ENCODE measurements around the gene RAB1B. TPM values are rescaled to one million over a fixed set of nuclear protein-coding genes. Genes with fewer than 3 reads are reported as not detected.
A peak's percentile ranks its signal among the peaks of the same experiment; 100 is the strongest.

Gene RAB1B
- total RNA-seq: 100 to 1,000 TPM in 2 of 4 donors, 10 to 100 TPM in 2; 40.6 to 146 (median 94.6) TPM

DNA sequence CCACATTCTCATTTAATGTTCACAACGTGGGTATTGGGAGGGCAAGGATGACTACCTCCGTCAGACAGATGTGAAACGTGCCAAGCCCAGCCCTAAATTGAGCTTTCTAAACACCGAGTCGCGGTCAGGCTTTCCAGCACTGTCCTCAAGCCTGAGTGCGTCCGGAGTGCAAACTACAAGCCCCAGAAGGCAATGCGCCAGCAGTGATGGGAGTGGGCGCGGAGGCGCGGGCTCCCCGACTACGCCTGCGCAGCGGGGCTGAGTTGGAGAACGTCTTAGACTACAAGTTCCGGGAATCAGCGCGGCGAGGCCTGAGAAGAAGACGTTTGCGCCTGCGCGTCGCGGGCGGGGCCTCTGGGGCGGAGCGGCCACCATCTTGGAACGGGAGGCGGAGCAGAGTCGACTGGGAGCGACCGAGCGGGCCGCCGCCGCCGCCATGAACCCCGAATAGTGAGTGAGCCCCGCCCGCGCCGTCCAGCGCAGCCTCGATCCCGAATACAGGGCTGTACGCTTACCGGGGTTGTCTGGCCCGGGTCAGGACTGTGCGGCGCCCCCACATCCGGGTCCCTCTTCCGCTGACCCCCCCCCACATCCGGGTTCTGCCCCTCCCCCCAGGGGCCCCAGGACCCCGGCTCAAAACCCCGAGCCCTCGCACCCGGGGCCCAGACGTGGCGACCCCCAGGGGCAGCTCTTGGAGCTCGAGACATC, at the start of gene RAB1B:
Gene RAB1B, plus strand, starts transcription at position 396 of the 708 bp plus-strand sequence. Its CDS starts 41 bp downstream, at position 437.
- H3K9me3 ChIP-seq: no peaks in the 10 kb centered on the region
- H3K27ac ChIP-seq: peak within 1 kb of the TSS; percentile 97
- peak; percentile 100 for DNase-seq
- peaks cover 6 to 14% of the 10 kb centered on the region in 2 donors for H3K4me1 ChIP-seq
- TF ChIP-seq, protein P1, sequence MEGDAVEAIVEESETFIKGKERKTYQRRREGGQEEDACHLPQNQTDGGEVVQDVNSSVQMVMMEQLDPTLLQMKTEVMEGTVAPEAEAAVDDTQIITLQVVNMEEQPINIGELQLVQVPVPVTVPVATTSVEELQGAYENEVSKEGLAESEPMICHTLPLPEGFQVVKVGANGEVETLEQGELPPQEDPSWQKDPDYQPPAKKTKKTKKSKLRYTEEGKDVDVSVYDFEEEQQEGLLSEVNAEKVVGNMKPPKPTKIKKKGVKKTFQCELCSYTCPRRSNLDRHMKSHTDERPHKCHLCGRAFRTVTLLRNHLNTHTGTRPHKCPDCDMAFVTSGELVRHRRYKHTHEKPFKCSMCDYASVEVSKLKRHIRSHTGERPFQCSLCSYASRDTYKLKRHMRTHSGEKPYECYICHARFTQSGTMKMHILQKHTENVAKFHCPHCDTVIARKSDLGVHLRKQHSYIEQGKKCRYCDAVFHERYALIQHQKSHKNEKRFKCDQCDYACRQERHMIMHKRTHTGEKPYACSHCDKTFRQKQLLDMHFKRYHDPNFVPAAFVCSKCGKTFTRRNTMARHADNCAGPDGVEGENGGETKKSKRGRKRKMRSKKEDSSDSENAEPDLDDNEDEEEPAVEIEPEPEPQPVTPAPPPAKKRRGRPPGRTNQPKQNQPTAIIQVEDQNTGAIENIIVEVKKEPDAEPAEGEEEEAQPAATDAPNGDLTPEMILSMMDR (IDR thresholded peaks at IDR 0.05): peak in 1 of 4 experiments; percentile 2
- TF ChIP-seq POLR2A (IDR thresholded peaks at IDR 0.05): peak; percentile 81 to 82
- H3K36me3 ChIP-seq: no peaks in the 10 kb centered on the region
- intact Hi-C loops (cut with DNase I; ENCODE audit: low total_unique reads): no loop called here
- H3K4me3 ChIP-seq: peak within 1 kb of the TSS; percentile 59 to 97
- no peaks in the 10 kb centered on the region for H3K27me3 ChIP-seq

DNA sequence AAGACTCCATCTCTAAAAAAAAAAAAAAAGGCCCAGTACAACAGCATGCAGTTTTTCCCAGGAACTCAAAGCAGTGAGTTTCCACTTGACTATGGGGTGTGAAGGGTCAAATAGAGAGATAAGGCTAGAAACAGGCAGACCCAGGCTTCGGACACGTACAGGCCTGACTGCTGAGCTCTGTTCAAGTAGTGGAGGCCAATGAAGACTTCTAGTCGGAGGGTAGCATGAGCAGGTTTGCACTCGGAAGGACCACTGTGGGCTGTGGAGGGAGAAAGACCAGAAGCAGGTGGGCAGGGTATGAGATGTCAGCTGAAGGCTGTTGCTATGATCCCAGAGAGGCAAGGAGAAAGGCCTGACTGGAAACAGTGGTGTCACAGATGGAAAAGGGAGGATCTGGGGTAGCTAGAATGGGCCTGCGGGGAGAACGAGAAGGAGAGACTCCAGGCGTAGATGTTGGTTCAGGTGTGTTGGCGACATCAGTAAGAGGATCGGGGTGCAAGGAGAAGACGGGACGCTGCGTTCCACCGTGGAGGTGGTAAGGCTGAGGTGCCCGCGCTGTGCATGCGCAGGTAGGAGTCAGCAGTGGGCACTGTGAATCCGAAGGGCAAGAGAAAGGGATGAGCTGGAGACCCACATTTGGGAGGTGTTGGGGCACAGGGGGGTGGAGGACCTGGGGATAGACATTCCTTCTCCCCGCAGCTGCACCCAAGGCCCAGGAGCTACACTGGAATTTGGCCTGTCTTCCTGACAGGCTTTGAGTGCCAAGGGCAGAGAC, 49.4 kb upstream of the RAB1B start:
- Histone ChIP-seq H3K4me1 (no peaks in the 10 kb centered on the region), H3K36me3 (no peaks in the 10 kb centered on the region)
- peak in 1 of 2 donors; percentile 5 for DNase-seq

DNA sequence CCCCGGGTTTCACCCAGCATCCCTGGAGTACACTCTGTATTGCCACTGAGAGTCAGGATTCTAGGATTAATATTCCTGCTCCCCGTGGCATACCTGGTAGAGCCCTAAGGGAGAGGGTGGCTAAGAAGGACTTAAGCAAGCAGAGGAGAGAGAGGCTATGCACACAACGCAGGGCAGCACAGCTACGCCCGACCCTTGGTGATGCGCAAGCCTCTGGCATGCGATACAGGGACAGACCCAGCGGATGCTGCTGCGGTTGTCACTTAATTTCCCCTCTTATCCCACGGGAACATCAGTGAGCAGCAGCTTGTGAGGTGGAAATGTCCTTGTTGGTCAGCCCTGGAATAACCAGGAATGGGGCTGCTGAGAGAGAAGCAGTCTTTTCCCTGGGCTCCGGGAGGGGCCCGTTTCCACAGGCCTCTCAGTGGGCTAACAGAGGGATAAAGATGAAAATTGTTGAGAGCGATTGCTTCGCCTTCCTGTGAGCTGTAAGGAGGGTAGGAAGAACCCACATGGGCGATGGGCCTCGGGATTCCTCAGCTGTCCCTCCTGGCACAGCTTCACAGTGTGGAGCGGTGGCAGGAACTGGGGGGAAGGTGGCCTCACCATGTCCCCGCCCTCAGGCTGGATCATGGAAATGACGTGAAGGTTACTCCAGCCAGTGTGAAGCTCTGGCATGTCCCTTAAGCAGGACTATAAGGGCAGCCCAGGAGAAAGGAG, 48.4 kb upstream of the RAB1B start:
- no peak for DNase-seq
- Histone ChIP-seq H3K4me3 (no peak overlapping the region), H3K27ac (no peak overlapping the region), H3K9me3 (no peaks in the 10 kb centered on the region), H3K27me3 (no peaks in the 10 kb centered on the region), H3K4me1 (no peaks in the 10 kb centered on the region), H3K36me3 (no peaks in the 10 kb centered on the region)
- intact Hi-C loops (cut with DNase I; ENCODE audit: low total_unique reads): loop anchor here (10.0 kb wide), 1 partner anchor 65 kb away; the partner anchor contains the start of gene YIF1A
- TF ChIP-seq, protein P1 (IDR thresholded peaks at IDR 0.05): no peak
- TF ChIP-seq POLR2A (IDR thresholded peaks at IDR 0.05): no peak

More for the DNA sequence above, 49.4 kb upstream of the RAB1B start:
- TF ChIP-seq, protein P1 (IDR thresholded peaks at IDR 0.05): no peak
- no peak for TF ChIP-seq POLR2A (IDR thresholded peaks at IDR 0.05)
- H3K27me3 ChIP-seq: no peaks in the 10 kb centered on the region
- intact Hi-C loops (cut with DNase I; ENCODE audit: low total_unique reads): no loop called here
- no peak overlapping the region for H3K27ac ChIP-seq
- H3K9me3 ChIP-seq: no peaks in the 10 kb centered on the region
- no peak overlapping the region for H3K4me3 ChIP-seq

DNA sequence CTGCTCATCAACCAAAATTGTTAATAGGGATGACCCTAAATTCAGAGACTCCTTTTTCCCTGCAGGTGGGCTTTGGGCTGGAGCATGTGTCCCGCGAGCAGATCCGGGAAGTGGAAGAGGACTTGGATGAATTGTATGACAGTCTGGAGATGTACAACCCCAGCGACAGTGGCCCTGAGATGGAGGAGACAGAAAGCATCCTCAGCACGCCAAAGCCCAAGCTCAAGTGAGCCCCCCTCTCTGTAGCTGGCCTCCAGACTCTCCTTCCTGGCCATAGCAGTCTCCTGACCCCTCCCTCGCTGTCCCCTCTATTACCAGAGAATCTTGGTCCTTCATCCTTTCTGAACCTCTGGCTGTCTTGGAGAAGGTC, 47.9 kb upstream of the RAB1B start:
- intact Hi-C loops (cut with DNase I; ENCODE audit: low total_unique reads): loop anchor here (10.0 kb wide), 1 partner anchor 64 kb away; the partner anchor contains the start of gene YIF1A
- H3K4me1 ChIP-seq: no peaks in the 10 kb centered on the region
- DNase-seq: no peak

More for the DNA sequence above, 47.9 kb upstream of the RAB1B start:
- TF ChIP-seq, protein P1 (IDR thresholded peaks at IDR 0.05): no peak
- no peak for TF ChIP-seq POLR2A (IDR thresholded peaks at IDR 0.05)
- Histone ChIP-seq H3K27ac (no peak overlapping the region), H3K27me3 (no peaks in the 10 kb centered on the region), H3K4me3 (no peak overlapping the region), H3K36me3 (no peaks in the 10 kb centered on the region), H3K9me3 (no peaks in the 10 kb centered on the region)

Measured in uterus (tissue), 4 donors.